Suprapubic skin (tissue), 4 donors: ENCODE results near the gene KSR2. TPM values are rescaled to one million over a fixed set of nuclear protein-coding genes. Genes with fewer than 3 reads are reported as not detected.

ENCODE experiments used
- DNase-seq, 2 donors: peaks; one replicate each; pipeline ENCODE4 v3.0.0-alpha.2; 2019; ENCODE audit warnings: low spot score in 2 of 2
- H3K27ac ChIP-seq: fragments of 200-600 bp; sonication (generic); one replicate; pipeline ENCODE4 v1.5.1; 2019
- H3K27me3 ChIP-seq: fragments of 200-600 bp; sonication (generic); one replicate; pipeline ENCODE4 v1.5.1; 2019
- H3K36me3 ChIP-seq: fragments of 200-600 bp; sonication (generic); one replicate; pipeline ENCODE4 v1.5.1; 2019
- H3K4me1 ChIP-seq: fragments of 200-600 bp; sonication (generic); one replicate; pipeline ENCODE4 v1.5.1; 2019
- H3K4me3 ChIP-seq: fragments of 200-600 bp; sonication (generic); one replicate; pipeline ENCODE4 v1.5.1; 2019; ENCODE audit warnings: mild to moderate bottlenecking
- H3K9me3 ChIP-seq: fragments of 200-600 bp; sonication (generic); one replicate; pipeline ENCODE4 v1.5.1; 2019
- CTCF ChIP-seq, 2 donors: fragments of 200-600 bp in 1 of 2; fragments of 450-650 bp in 1 of 2; sonication (generic) in 1 of 2; IDR thresholded peaks; one replicate each; pipeline ENCODE4 v1.5.1; 2016 to 2019; ENCODE audit warnings: antibody characterized with exemption in 2 of 2, mild to moderate bottlenecking in 1 of 2, moderate library complexity in 1 of 2
- EP300 ChIP-seq: sonication (generic); formaldehyde crosslinking; IDR thresholded peaks from one replicate; pipeline ENCODE4 v1.6.1; 2017; ENCODE audit warnings: antibody characterized with exemption
- POLR2A ChIP-seq, 2 donors: fragments of 450-650 bp; IDR thresholded peaks; one replicate each; pipeline ENCODE4 v1.6.1; 2017; ENCODE audit warnings: antibody characterized with exemption in 2 of 2, mild to moderate bottlenecking in 2 of 2, moderate library complexity in 2 of 2
- POLR2AphosphoS5 ChIP-seq, 3 donors: sonication (generic); formaldehyde crosslinking; IDR thresholded peaks; one replicate each; pipeline ENCODE4 v1.6.1; 2017; ENCODE audit warnings: antibody characterized with exemption in 3 of 3
- WGBS: methylation state at CpG from one replicate; pipeline ENCODE4 v1.1.5; 2018; 5-methylcytosine and 5-hydroxymethylcytosine counted together
- total RNA-seq, 4 donors: library from RNA; depleted of rRNA; stranded (reverse); fragments of >200 nt; gene quantifications; one replicate each; pipeline ENCODE4 v1.1.0, GENCODE V29; 2016

Gene KSR2
- total RNA-seq, 4 donors from 2014 or later, result 0.24 to 0.39 (median 0.38) TPM; not detected in 1

- no peaks in the 10 kb centered on the region for H3K9me3 ChIP-seq
- no peaks in the 10 kb centered on the region for H3K27me3 ChIP-seq
- no peak overlapping the region for H3K27ac ChIP-seq
- H3K36me3 ChIP-seq, result no peaks in the 10 kb centered on the region
- H3K4me1 ChIP-seq, result no peaks in the 10 kb centered on the region
- no peak overlapping the region for H3K4me3 ChIP-seq
- 89% methylated on average over 3 of the region's 3 CpGs for WGBS
- no peak for DNase-seq
- TF ChIP-seq CTCF (IDR thresholded peaks at IDR 0.05), result no peak
- TF ChIP-seq EP300, result no peak
- TF ChIP-seq POLR2A (IDR thresholded peaks at IDR 0.05), result no peak
- TF ChIP-seq POLR2AphosphoS5 (IDR thresholded peaks at IDR 0.05), result no peak
These were observed 478.7 kb downstream of the KSR2 start for GRCh38 chr12:117490130-117490529.

- TF ChIP-seq CTCF (IDR thresholded peaks at IDR 0.05) (no peak), POLR2AphosphoS5 (IDR thresholded peaks at IDR 0.05) (no peak), EP300 (no peak), POLR2A (IDR thresholded peaks at IDR 0.05) (no peak)
- H3K4me3 ChIP-seq, result no peak overlapping the region
- no peaks in the 10 kb centered on the region for H3K27me3 ChIP-seq
- H3K27ac ChIP-seq, result no peak overlapping the region
- no peak for DNase-seq
- WGBS, result 92% methylated on average over 3 of the region's 3 CpGs
- H3K36me3 ChIP-seq, result no peaks in the 10 kb centered on the region
- no peaks in the 10 kb centered on the region for H3K4me1 ChIP-seq
- no peaks in the 10 kb centered on the region for H3K9me3 ChIP-seq
These were observed 479.1 kb downstream of the KSR2 start for GRCh38 chr12:117489671-117490070.

- 51% methylated on average over 5 of the region's 5 CpGs for WGBS
These were observed 481.7 kb downstream of the KSR2 start for GRCh38 chr12:117486840-117487659.

GRCh38 chr12:117485984-117486839 is 482.6 kb downstream of the KSR2 start:
- WGBS, result 77% methylated on average over 9 of the region's 10 CpGs

More at GRCh38 chr12:117486840-117487659, 481.7 kb downstream of the KSR2 start:
- TF ChIP-seq EP300 (no peak), CTCF (IDR thresholded peaks at IDR 0.05) (no peak), POLR2A (IDR thresholded peaks at IDR 0.05) (no peak), POLR2AphosphoS5 (IDR thresholded peaks at IDR 0.05) (no peak)
- Histone ChIP-seq H3K9me3 (no peaks in the 10 kb centered on the region), H3K4me3 (no peak overlapping the region), H3K36me3 (no peaks in the 10 kb centered on the region), H3K27me3 (peaks cover 2% of the 10 kb centered on the region), H3K27ac (no peak overlapping the region), H3K4me1 (no peaks in the 10 kb centered on the region)
- no peak for DNase-seq

More at GRCh38 chr12:117485984-117486839, 482.6 kb downstream of the KSR2 start:
- Histone ChIP-seq H3K4me3 (no peak overlapping the region), H3K36me3 (no peaks in the 10 kb centered on the region), H3K27me3 (peaks cover 5% of the 10 kb centered on the region), H3K27ac (peak overlapping the region; percentile 74), H3K9me3 (no peaks in the 10 kb centered on the region), H3K4me1 (no peaks in the 10 kb centered on the region)
- no peak for DNase-seq
- TF ChIP-seq EP300 (no peak), CTCF (IDR thresholded peaks at IDR 0.05) (no peak), POLR2AphosphoS5 (IDR thresholded peaks at IDR 0.05) (no peak), POLR2A (IDR thresholded peaks at IDR 0.05) (no peak)
